ENCODE data around the gene IL4I1.

- no peak for TF ChIP-seq CTCF (conservative IDR thresholded peaks at IDR 0.05; ENCODE audit: low read length)
- TF ChIP-seq EZH2phosphoT487 (IDR thresholded peaks at IDR 0.05; ENCODE audit: borderline replicate concordance), result no peak
These were observed 4.0 kb downstream of the IL4I1 start for GRCh38 chr19:49892716-49893115.
